HG03159 (cell line): ENCODE measurements around the gene MMP20.

Source experiments
- ATAC-seq: cut with Tn5 transposase; IDR thresholded peaks from one replicate; pipeline ENCODE4 v1.9.1; 2021; ENCODE audit warnings: mild to moderate bottlenecking, moderate library complexity; ENCODE audit not compliant: unreplicated experiment

MMP20 gene

DNA sequence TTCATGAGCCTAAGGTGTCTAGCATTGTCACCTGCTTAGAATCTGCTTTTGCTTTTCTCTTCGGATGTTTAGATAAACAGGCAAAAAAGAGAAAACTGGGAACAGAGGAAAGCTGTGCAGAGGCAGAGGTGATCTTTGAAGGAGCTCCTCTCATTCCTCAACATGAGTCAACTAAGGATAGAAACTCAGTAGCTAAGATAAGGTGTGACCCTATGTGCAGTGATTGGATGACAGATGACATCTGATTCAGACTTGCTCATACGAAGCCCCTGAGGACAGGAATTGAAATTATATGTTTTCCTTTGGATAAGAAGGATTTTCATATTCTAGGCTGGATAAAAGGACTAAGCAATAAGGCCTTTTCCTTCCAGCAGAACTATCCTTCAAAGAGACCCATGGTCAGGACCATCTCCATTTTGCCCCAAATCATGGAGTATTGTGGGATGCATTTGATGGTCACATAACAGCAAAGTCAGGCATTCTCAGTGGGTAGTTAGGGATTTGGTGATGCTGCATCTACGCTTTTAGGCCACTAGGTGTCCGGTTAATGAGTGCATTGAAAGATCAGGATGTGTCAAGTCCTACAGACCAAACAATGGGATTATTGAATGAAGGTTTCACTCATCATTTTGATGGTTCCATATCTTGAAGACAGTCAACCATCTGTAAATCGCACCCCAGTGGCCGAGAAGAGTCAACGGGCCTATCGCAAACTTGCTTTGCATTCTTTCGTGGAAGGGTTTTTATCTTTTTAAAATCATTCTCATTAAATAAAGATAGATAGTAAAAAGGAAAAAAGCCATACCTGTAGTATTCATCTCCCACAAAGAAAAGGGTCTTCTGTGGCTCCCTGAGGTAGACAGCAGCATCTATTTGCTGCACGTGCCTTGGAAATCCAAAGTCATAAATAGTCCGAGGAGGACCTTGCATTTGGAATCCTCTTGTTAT is 32.2 kb downstream of the MMP20 start:
- ATAC-seq = peak; percentile 36

DNA sequence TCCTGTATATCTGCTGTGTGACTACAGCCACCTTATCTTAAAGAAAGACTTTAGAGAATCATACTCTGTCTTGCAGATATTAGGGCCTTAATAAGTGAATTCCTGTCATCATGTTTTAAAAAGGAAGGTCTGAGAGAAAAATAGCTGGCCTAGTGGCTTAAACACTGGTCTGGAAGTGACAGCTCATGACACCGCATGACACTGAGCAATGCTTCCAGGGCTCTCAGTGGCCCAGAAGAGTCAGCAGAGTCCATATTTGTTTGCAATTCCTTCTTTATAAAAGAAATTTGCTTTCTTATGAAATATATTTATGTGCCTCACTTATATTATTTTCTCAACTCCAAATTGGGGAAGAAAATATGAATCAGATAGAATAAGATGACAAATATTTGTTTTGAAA is 33.0 kb downstream of the MMP20 start:
- ATAC-seq = no peak

DNA sequence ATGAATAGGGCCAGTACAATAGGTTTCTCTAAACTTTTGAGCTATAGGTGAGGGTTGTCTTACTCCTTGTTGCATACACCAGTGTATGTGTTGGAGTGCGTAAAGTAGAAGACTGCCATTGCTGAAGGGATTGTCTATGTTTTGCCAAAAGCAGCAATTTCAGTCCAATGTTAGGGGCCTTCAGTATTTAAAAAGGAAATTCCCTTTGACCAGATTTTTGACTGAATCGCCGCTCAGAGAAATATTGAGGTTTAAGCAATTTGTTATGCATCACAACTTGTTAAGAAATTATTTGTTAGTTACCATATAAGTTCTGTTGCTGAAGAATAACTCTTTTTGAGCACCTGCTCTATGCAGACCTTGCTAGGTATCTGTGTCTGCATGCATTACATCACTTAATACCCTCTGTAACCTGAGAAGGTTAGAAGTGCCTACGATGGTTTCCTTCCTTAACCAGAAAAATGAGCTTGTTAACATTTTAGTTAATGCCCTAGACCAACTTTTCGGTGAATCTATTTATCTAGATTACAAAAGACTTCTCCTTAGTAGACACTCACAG is 33.9 kb downstream of the MMP20 start:
- no peak for ATAC-seq

DNA sequence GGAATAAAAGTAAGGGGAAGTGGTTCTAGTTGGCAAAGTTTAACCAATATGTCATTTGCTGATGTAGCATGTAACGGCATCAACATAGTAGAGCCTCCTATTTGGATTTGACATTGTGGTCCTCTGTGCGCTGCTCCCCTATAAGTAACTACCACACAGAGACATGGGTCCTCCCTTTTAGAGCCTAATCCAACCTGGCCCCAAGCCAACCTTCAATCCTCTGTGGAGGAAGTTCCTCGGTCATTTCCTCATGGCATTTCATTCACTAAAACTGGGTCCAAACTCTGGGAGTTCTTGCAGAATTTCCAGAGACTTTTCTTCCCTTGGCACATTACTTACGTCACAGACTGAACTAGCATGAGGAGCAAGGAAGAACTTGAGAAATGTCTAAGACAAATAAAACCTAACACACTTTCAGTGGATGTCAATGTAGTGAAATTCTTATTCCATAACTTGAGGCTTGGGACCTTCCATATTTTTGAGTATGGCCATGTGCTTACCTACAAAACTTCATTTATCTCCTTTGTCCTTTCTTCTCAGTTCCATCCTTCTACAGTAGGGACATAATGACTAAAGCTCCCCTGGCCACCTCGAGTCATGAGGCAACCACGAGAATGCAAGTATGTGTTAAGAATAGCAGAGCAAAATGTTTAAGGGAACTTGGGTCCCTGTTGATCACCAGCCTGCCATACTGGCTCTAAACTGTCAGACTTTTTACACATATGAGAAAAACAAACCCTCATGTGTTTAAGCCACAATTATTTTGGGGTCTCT is 34.7 kb downstream of the MMP20 start:
- ATAC-seq = no peak

DNA sequence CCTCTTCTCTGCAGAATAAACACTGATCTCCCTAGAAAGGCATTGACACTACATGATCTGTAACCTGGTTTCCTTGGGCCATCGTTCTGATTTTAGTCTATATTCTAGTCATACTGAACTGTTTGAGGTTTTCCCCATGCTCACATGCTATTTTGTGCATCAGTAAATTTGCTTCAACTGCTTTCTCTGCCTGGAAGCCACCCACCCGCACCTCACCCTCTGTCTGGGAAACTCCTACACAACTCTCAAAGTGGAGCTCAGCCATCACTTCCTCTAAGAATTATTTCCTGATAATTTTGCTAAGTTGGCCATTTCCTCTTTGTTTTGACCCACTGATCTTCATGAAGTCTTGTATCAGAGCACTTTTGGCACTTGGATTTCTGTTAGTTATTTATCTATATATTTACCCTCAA is 36.1 kb downstream of the MMP20 start:
- ATAC-seq = peak; percentile 70

DNA sequence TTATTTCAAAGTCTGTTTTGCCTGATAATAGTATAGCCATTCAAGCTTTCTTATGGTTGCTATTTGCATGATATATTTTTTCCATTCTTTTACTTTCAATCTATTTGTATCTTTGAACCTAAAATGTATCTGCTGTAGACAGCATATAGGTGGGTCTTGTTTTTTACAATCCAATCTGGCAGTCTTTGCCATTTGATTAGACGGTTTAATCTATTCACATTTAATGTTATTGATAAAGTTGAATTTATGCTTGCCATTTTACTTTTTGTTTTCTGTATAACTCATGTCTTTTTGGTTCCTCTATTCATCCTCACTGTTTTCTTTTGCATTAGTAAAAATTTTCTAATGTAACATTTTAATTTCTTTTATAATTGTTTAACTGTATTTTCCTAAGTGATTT is 37.4 kb downstream of the MMP20 start:
- no peak for ATAC-seq

DNA sequence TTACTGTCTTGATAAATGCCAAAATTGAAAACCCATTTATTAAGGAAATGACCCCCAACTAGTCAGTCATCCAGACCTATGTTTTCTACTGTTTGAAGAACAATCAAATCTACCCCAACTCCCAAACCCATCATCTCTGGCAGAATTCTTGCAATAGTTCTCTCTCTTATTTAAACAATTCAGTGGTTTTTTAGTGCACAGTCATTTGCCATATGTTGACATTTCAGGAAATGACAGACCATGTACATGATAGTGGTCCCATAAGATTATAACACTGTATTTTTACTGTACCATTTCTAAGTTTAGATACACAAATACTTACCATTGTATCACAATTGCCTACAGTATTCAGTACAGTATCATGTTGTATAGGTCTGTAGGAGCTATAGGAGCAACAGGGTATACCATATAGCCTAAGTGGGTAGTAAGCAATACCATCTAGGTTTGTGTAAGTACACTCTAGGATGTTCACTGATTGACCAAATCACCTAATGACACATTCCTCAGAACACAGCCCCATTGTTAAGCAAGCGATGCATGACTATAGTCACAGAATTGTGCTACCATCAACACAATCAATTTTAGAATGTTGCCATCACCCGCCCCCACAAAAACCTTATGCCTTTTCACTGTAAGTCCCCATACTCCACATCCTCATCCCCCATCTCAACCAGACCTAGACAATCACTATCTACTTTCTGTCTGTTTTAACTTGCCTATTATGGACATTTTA is 41.8 kb downstream of the MMP20 start:
- ATAC-seq = no peak

DNA sequence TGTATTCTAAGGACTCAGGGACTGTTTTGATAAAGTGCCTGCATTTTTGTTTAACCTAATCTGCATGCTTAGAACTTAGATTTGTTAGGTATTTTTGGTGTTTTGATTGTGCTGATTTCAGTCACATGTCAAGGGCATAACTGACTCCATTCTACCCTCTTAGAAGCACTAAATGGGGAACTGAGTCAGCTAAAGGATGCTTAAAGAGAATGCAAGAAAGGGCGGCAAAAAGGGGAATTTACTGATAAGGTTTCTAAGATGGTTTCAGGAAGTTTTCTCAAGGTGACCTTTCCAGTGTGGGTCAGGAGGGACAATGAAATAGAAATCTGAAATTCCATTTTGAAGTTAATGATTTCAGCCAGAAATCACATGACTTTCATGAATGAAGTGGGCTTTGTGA is 43.0 kb downstream of the MMP20 start:
- no peak for ATAC-seq

DNA sequence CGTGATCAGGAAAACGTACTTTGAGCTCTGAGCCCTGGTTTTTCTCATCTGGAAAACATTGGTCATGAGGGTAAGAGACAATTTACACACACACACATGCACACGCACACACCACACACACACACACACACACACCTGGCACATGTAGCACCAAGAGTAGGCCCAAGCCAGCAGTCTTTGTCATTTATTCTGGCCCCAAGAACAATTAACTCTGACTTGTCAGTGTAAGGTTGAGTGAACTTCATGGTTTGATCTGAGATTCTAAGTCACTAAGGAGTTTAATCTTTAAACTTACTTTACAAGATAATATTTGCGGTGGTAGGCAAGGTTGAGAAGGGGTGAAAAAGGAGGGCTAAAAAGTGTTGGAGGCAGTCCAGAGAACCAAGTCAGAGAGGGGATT is 44.1 kb downstream of the MMP20 start:
- no peak for ATAC-seq

DNA sequence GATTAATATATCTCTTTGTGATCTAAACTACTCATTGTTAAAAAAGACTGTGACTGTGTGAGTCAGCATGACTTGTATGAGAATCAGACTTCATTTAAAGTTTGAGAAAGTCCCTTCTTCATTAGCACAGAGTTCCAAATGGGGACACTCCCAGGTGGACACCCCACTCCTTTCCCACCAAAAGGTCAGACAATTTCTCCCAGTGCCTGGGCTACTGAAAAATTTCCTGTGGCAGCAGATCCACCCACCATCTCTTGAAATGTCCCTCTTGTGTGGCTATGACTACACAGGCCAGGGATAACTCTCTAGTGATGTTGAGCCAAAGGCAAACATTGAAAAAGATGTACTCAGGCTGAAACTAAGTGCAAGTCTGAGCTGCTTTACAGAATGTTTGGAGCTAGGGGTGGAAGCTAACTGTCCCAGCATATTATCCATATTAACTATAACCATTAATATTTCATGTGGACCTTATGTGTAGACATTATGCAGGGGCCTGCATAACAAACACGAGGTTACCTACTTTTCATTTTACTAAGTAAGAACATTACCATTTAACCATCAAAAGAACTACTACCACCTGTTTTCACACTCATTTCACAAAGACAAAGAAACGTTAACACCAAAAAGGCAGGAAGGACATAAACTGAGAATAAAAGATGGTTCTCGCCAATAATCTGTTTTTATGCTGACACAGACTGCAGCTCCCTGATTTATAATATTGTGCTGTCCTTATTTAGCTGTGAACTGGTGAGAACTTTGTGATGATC is 44.8 kb downstream of the MMP20 start:
- no peak for ATAC-seq

DNA sequence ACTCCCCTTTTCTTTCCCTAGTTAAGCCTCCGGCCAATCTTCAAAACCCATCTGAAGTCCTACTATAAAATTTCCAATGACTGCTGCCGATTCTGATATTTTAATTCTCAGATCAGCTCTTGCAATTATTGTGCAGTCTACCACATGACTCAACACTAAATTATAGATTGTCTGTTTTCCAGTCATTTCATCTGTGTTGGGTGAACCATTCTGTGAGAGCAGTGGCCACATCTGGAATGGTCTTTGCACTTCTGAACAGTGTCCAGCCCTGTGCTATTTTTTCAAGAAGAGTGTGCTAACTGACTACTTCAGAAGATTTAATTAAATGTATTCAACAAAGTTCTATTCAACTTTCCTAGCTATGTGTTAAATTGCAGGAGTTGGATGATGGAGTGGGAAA is 47.4 kb downstream of the MMP20 start:
- peak; percentile 26 for ATAC-seq

DNA sequence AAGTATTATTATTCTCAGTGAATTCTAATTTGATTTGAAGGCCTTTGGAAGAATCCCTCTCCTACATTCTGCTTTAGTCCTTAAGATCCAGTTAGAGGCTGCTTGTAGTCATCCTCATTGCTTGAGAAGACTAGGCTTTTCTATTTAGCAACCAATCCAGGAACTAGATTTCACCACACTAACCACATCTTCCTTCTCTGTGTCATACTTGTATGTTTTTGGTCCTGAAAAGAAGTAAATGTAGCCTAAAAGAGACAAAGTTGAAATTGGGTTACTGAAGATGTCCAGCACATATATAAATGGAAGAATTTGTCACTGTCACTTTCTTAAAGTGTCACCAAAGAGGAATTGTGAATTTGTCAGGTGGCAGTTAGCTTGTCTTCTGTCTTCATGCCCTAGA is 48.0 kb downstream of the MMP20 start:
- ATAC-seq = peak; percentile 42

DNA sequence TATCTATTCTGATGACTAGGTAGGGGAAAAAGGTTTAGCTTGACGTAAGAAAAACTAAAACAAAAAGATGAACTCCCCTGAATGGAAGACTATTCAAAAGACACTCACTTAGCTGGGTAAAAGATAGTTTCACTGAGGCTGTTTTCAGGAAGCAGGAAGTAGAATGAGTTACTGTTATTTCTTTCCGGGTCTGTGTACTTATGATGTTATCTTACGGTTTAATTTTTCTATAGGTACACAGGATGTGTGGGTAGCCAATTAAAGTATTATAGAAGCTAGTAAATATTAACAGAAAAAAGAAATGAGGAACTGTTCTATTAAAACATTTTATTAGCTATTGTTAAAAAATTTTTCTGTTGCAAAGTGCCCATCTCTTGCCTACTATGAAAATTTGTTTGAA is 48.8 kb downstream of the MMP20 start:
- no peak for ATAC-seq

DNA sequence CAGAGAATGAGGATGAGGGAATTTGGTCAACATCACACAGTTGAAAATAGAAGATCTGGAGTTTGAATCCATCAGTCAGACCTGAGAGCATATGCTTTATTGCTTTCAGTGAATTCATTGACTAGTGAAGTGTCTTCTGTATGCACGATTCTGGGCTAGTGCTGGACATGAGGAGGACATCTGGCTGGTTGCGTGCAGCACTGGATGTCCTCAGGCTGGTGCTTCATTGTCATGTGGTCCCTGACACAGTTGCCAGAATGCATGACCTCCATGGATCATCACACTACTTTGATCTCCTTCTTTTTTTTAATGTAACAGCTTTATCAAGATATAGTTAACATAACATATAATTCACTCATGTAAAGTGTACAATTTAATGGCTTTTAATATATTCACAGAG is 50.1 kb downstream of the MMP20 start:
- ATAC-seq = no peak

DNA sequence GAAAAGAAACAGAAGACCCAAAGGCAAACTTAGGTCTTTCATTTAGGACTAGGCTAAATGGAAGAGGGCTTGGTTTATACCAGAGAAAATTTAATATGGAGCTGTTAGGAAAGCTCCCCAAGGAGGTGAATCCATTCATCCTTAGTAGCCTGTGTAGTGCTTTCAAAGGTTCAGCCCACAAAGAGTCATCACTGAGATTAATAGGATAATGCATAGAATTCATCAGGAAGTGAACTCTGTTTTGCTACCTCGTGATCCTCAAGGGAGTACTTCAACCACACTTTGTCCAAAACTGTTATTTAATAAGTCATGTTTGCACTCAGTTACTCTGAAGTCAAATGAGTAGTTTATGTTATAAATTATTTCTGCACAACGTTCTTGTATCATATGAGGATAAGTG is 51.3 kb downstream of the MMP20 start:
- ATAC-seq = no peak

DNA sequence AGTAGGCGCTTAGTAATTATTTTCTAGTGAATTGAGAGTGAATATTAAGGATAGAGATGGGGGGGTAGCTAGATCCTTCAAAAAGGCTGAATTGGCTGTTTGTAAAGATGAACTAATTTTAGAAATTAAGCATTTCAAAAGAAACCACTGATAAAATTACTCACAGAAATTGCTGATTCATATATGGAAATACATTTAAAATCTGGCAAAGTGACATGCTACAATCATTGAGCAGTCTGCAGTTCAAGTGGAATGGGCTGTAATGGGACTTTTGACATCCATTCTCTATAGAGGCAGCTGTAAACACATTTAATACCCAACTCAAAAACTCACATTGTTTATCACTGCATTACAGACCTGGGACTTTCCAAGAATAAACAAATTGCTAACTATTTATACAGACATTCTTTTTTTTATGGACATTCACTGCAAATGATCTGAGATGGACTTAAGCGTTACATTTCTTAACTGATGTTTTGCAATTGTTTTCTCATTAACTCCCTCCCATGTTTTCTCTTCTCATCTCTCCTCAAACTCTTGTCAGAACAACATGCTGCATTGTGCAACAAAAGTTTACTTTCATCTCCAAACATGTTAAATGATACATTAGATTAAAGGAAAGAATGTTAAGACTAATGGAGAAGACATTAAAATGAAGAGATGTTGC is 52.4 kb downstream of the MMP20 start:
- no peak for ATAC-seq

DNA sequence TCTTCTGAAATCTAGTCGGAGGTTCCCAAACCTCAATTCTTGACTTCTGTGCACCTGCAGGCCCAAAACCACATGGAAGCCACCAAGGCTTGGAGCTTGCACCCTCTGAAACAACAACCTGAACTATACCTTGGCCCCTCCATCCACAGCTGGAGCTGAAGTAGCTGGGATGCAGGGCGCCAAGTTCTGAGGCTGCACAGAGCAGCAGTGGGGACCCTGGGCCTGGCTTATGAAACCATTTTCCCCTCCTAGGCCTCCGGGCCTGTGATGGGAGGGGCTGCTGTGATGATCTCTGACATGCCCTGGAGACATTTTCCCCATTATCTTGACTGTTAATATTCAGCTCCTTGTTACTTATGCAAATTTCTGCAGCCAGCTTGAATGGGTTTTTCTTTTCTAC is 56.3 kb downstream of the MMP20 start:
- no peak for ATAC-seq

DNA sequence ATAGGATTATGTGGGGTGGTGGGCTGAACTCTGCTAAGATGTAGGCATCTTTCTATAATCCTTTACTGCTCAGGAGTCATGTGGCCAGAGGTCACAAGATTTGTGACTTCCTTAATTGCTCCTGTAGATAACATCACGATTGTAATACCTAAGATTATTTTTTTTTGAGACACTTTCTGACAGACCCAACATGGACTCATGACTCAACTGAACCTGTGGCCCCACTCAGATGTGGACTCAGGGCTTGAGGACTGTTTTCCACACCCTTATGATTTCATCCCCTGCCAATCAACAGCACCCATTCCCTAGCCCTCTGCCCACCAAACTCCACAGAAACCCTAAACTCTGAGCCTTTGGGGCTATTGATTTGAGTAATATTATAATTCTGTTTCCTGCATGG is 59.0 kb downstream of the MMP20 start:
- ATAC-seq = no peak

DNA sequence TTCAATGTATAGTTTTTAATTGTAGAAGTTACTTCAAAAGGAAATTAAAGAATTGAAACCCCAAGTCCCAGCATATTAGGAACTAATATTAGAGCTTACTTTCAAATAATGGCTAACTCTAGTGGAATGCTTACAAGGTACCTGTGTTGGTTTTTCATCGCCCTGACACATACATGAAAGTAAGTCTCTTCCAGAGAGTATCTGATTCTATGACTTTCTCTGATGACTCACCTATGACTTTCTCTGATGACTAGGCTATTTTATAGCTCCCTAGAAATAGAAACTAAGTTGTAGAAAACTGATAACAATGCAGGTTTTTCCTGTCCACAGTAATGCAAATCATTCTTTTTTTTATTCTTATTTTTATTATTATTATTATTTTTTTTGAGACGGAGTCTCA is 61.0 kb downstream of the MMP20 start:
- peak; percentile 73 for ATAC-seq

DNA sequence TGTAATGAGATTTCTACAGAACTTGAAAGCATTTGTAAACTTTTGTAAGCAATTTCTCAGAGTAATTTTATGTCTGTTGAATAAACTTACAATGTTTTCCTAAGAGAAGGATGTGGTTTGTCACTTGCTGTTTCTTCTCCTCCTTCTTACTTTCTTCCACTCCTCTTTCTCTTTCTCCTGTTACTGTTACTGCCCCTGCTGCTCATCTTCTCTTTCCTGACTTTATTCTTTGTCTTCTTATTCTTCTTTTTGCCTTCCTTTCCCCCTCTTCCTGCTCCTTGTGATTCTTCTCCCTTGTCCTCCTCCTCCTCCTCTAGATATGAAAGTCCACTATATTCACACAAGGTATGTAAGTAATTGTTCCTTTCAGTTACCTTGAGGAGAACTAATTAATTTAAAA is 63.5 kb downstream of the MMP20 start:
- ATAC-seq = no peak
